Keratinocyte (primary cell): Measurements from ENCODE around the gene VTI1A. TPM values are rescaled to one million over a fixed set of nuclear protein-coding genes. Genes with fewer than 3 reads are reported as not detected.

Experiments used
- DNase-seq: peaks from one replicate; pipeline ENCODE4 v3.0.0-alpha.2; 2011; ENCODE audit warnings: low read depth, missing footprints, low spot score
- FAIRE-seq: peaks from 2 replicates; lab custom pipeline; 2011; peaks lifted over from hg19 to GRCh38; lab: Jason Lieb, UNC
- H2AFZ ChIP-seq: 2 replicates; pipeline ENCODE4 v1.6.0; 2012; ENCODE audit warnings: low read length, control low read depth, inconsistent platforms; ENCODE audit not compliant: control insufficient read depth
- H3K27ac ChIP-seq: 2 replicates; pipeline ENCODE4 v1.5.1; 2011; ENCODE audit warnings: low read length; ENCODE audit not compliant: control insufficient read depth, insufficient read depth
- H3K27me3 ChIP-seq: 3 replicates; pipeline ENCODE4 v1.6.0; 2011; ENCODE audit warnings: low read length; ENCODE audit not compliant: control insufficient read depth, insufficient read depth; ENCODE audit errors: extremely low read depth
- H3K36me3 ChIP-seq, 2 experiments: 2 replicates in 1 of 2; 3 replicates in 1 of 2; pipeline ENCODE4 v1.5.1; 2011; ENCODE audit warnings: low read length in 2 of 2, mild to moderate bottlenecking in 1 of 2; ENCODE audit not compliant: control insufficient read depth in 2 of 2, insufficient read depth in 2 of 2; ENCODE audit errors: extremely low read depth in 1 of 2
- H3K4me1 ChIP-seq: 3 replicates; pipeline ENCODE4 v1.5.1; 2011; ENCODE audit warnings: low read length; ENCODE audit not compliant: control insufficient read depth, insufficient read depth; ENCODE audit errors: extremely low read depth
- H3K4me2 ChIP-seq: 3 replicates; pipeline ENCODE4 v1.6.0; 2011; ENCODE audit warnings: low read depth, low read length; ENCODE audit not compliant: control insufficient read depth, insufficient read depth; ENCODE audit errors: extremely low read depth
- H3K4me3 ChIP-seq, 3 experiments: fragments of 200-600 bp in 1 of 3; sonication (generic) in 1 of 3; 2 replicates in 2 of 3; 3 replicates in 1 of 3; pipeline ENCODE4 v1.5.1; 2011 to 2016; ENCODE audit warnings: low read length in 3 of 3, mild to moderate bottlenecking in 3 of 3, control low read depth in 2 of 3, inconsistent platforms in 1 of 3, low read depth in 1 of 3, mixed read lengths in 1 of 3, mixed run types in 1 of 3, moderate library complexity in 1 of 3; ENCODE audit not compliant: control insufficient read depth in 2 of 3, insufficient read depth in 2 of 3; ENCODE audit errors: extremely low read depth in 1 of 3
- H3K79me2 ChIP-seq: 2 replicates; pipeline ENCODE4 v1.6.0; 2012; ENCODE audit warnings: low read length; ENCODE audit not compliant: control insufficient read depth, insufficient read depth
- H3K9ac ChIP-seq: 3 replicates; pipeline ENCODE4 v1.6.0; 2011; ENCODE audit warnings: low read length; ENCODE audit not compliant: control insufficient read depth, insufficient read depth; ENCODE audit errors: extremely low read depth
- H3K9me1 ChIP-seq: 3 replicates; pipeline ENCODE4 v1.6.0; 2011; ENCODE audit warnings: low read length; ENCODE audit not compliant: control insufficient read depth, insufficient read depth; ENCODE audit errors: extremely low read depth
- H3K9me3 ChIP-seq: 2 replicates; pipeline ENCODE4 v1.5.1; 2012; ENCODE audit warnings: low read depth, low read length; ENCODE audit not compliant: control insufficient read depth
- H4K20me1 ChIP-seq: 3 replicates; pipeline ENCODE4 v1.6.0; 2011; ENCODE audit warnings: low read length; ENCODE audit not compliant: control insufficient read depth, insufficient read depth; ENCODE audit errors: extremely low read depth
- CTCF ChIP-seq, 3 experiments: IDR thresholded peaks in 1 of 3; conservative IDR thresholded peaks in 1 of 3; optimal IDR thresholded peaks in 1 of 3; 2 replicates in 2 of 3; 3 replicates in 1 of 3; pipeline versions ENCODE3 to v1.5.1; 2011; ENCODE audit warnings: low read length in 3 of 3, mild to moderate bottlenecking in 3 of 3, moderate library complexity in 2 of 3, control low read depth in 1 of 3, inconsistent platforms in 1 of 3; ENCODE audit not compliant: insufficient read depth in 2 of 3; ENCODE audit errors: extremely low read depth in 1 of 3
- EZH2 ChIP-seq: IDR thresholded peaks from one replicate; pipeline ENCODE4 v1.6.1; 2012; ENCODE audit warnings: inconsistent platforms, mild to moderate bottlenecking, low read length, moderate library complexity
- dilution Hi-C: fragments of 300-500 bp; cut with MboI; formaldehyde crosslinking; loops from one replicate; pipeline ENCODE4 v1.7.0; 2020; ENCODE audit warnings: low sequenced_read_pairs; ENCODE audit not compliant: extremely low pct_ligation_motif_present
- polyA plus RNA-seq, 5 experiments: library from polyadenylated mRNA; depleted of rRNA in 3 of 5; stranded (reverse) in 3 of 5; stranded (forward) in 1 of 5; unstranded in 1 of 5; fragments of >200 nt; gene quantifications; 1 replicate in 1 of 5; 2 replicates in 3 of 5; 3 replicates in 1 of 5; pipeline versions ENCODE4 v1.2.1 to v1.2.3, GENCODE V29; 2011 to 2012; ENCODE audit warnings: missing spikeins in 2 of 5, low read depth in 1 of 5, low replicate concordance in 1 of 5

Gene VTI1A
- polyA plus RNA-seq, 1 donor (not counting 4 experiments of a cell fraction or from before 2014, with no cell fraction given): 18.5 TPM

GRCh38 chr10:112851588-112852211, 404.7 kb downstream of the VTI1A start:
- no peak for DNase-seq
- H3K27me3 ChIP-seq: peaks cover 3% of the 10 kb centered on the region
- no peaks in the 10 kb centered on the region for H3K9me1 ChIP-seq
- no peak overlapping the region for H3K4me2 ChIP-seq
- no peak overlapping the region for H2AFZ ChIP-seq
- no peaks in the 10 kb centered on the region for H4K20me1 ChIP-seq
- H3K9me3 ChIP-seq: no peaks in the 10 kb centered on the region
- H3K27ac ChIP-seq: no peak overlapping the region
- TF ChIP-seq EZH2 (no peak), CTCF (optimal IDR thresholded peaks at IDR 0.05 in 1 of 3, IDR thresholded peaks at IDR 0.05 in 1 of 3, conservative IDR thresholded peaks at IDR 0.05 in 1 of 3; ENCODE audit: extremely low read depth in 1 of 3, insufficient read depth in 2 of 3, low read length in 3 of 3) (no peak)
- H3K36me3 ChIP-seq: no peaks in the 10 kb centered on the region
- dilution Hi-C loops: no loop called here
- H3K4me1 ChIP-seq: no peaks in the 10 kb centered on the region
- H3K79me2 ChIP-seq: no peaks in the 10 kb centered on the region
- H3K4me3 ChIP-seq: no peak overlapping the region
- H3K9ac ChIP-seq: no peak overlapping the region
- FAIRE-seq: no peak

GRCh38 chr10:112852306-112852705, 405.3 kb downstream of the VTI1A start:
- no peak overlapping the region for H3K4me2 ChIP-seq
- H3K4me1 ChIP-seq: no peaks in the 10 kb centered on the region
- H3K4me3 ChIP-seq: no peak overlapping the region
- H3K79me2 ChIP-seq: no peaks in the 10 kb centered on the region
- H3K9me3 ChIP-seq: no peaks in the 10 kb centered on the region
- no peak for DNase-seq
- no peaks in the 10 kb centered on the region for H3K9me1 ChIP-seq
- H2AFZ ChIP-seq: no peak overlapping the region
- no peaks in the 10 kb centered on the region for H3K36me3 ChIP-seq
- no peak overlapping the region for H3K9ac ChIP-seq
- dilution Hi-C loops: no loop called here
- TF ChIP-seq EZH2 (no peak), CTCF (optimal IDR thresholded peaks at IDR 0.05 in 1 of 3, IDR thresholded peaks at IDR 0.05 in 1 of 3, conservative IDR thresholded peaks at IDR 0.05 in 1 of 3; ENCODE audit: extremely low read depth in 1 of 3, insufficient read depth in 2 of 3, low read length in 3 of 3) (no peak)
- H4K20me1 ChIP-seq: no peaks in the 10 kb centered on the region
- H3K27ac ChIP-seq: no peak overlapping the region
- H3K27me3 ChIP-seq: peaks cover 3% of the 10 kb centered on the region
- FAIRE-seq: no peak
